GM12878 (cell line): ENCODE data around the gene GRIK1.

Source experiments
- BHLHE40 ChIP-seq, 2 experiments: fragments of 450-650 bp in 1 of 2; IDR thresholded peaks; 2 replicates each; pipeline ENCODE4 v1.6.1; 2011 to 2017; ENCODE audit warnings: low read depth in 2 of 2, borderline replicate concordance in 1 of 2, improper control_type of control experiment in 1 of 2, low read length in 1 of 2, mild to moderate bottlenecking in 1 of 2
- CTCF ChIP-seq, 3 experiments: IDR thresholded peaks in 2 of 3; conservative IDR thresholded peaks in 1 of 3; 2 replicates each; pipeline ENCODE4 v1.5.1; 2011; ENCODE audit warnings: low read depth in 3 of 3, low read length in 3 of 3, mild to moderate bottlenecking in 3 of 3, control low read depth in 2 of 3, moderate library complexity in 2 of 3, inconsistent platforms in 1 of 3, mixed read lengths in 1 of 3; ENCODE audit not compliant: control insufficient read depth in 2 of 3, insufficient read depth in 1 of 3; ENCODE audit errors: extremely low read depth in 1 of 3
- FOS ChIP-seq: IDR thresholded peaks from 3 replicates; pipeline ENCODE4 v1.6.1; 2011; ENCODE audit warnings: borderline replicate concordance; ENCODE audit not compliant: insufficient read length; ENCODE audit errors: extremely low read depth
- GABPA ChIP-seq: IDR thresholded peaks from 2 replicates; pipeline ENCODE4 v1.6.1; 2014; ENCODE audit warnings: antibody characterized with exemption, low read depth, mild to moderate bottlenecking, inconsistent platforms
- KDM1A ChIP-seq: fragments of 200-600 bp; sonication (generic); IDR thresholded peaks from 2 replicates; pipeline ENCODE4 v1.6.1; 2016; ENCODE audit warnings: borderline replicate concordance
- MYC ChIP-seq: IDR thresholded peaks from 2 replicates; pipeline ENCODE4 v1.6.1; 2011; ENCODE audit warnings: mild to moderate bottlenecking, low read length, moderate library complexity, inconsistent platforms; ENCODE audit not compliant: insufficient read depth, insufficient replicate concordance, insufficient read length, severe bottlenecking
- PAX5 ChIP-seq: IDR thresholded peaks from 2 replicates; pipeline ENCODE4 v1.6.1; 2011; ENCODE audit warnings: low read depth, low read length, borderline replicate concordance
- POLR2A ChIP-seq: IDR thresholded peaks from 2 replicates; pipeline ENCODE4 v1.6.1; 2011; ENCODE audit warnings: low read depth, mild to moderate bottlenecking, low read length
- RBBP5 ChIP-seq: fragments of 200-600 bp; sonication (generic); conservative IDR thresholded peaks from 2 replicates; pipeline ENCODE4 v1.6.1; 2016
- RCOR1 ChIP-seq: conservative IDR thresholded peaks from 2 replicates; pipeline ENCODE4 v1.6.1; 2012; ENCODE audit warnings: low read depth, low read length, improper control_type of control experiment
- TAF1 ChIP-seq: IDR thresholded peaks from 2 replicates; pipeline ENCODE4 v1.6.1; 2011; ENCODE audit warnings: mild to moderate bottlenecking, low read depth, low read length, borderline replicate concordance

- TF ChIP-seq CTCF (IDR thresholded peaks at IDR 0.05 in 2 of 3, conservative IDR thresholded peaks at IDR 0.05 in 1 of 3; ENCODE audit: control insufficient read depth in 2 of 3, extremely low read depth in 1 of 3, insufficient read depth in 1 of 3, low read depth in 3 of 3, low read length in 3 of 3): no peak
- no peak for TF ChIP-seq TAF1
- no peak for TF ChIP-seq RBBP5
- TF ChIP-seq KDM1A: no peak
- TF ChIP-seq RCOR1: no peak
- no peak for TF ChIP-seq POLR2A
- no peak for TF ChIP-seq GABPA
- no peak for TF ChIP-seq PAX5
- no peak for TF ChIP-seq BHLHE40 (IDR thresholded peaks at IDR 0.05; ENCODE audit: borderline replicate concordance in 1 of 2, low read depth in 2 of 2, low read length in 1 of 2)
- TF ChIP-seq MYC: no peak
- no peak for TF ChIP-seq FOS
These were observed 417.9 kb downstream of the GRIK1 start for GRCh38 chr21:29521872-29522271.
